Tibial nerve (tissue), 3 donors: ENCODE data around the gene PLEKHG4B.

Source experiments
- POLR2A ChIP-seq, 2 donors: fragments of 450-650 bp; IDR thresholded peaks; one replicate each; pipeline ENCODE4 v1.6.1; 2017; ENCODE audit warnings: antibody characterized with exemption in 2 of 2, mild to moderate bottlenecking in 2 of 2, moderate library complexity in 2 of 2
- TF ChIP-seq, protein P1 (sequence below), 5 experiments: fragments of 200-600 bp in 3 of 5; fragments of 450-650 bp in 2 of 5; sonication (generic) in 3 of 5; IDR thresholded peaks; one replicate each; pipeline ENCODE4 v1.5.1; 2016 to 2019; ENCODE audit warnings: antibody characterized with exemption in 5 of 5, mild to moderate bottlenecking in 3 of 5, moderate library complexity in 2 of 5

DNA sequence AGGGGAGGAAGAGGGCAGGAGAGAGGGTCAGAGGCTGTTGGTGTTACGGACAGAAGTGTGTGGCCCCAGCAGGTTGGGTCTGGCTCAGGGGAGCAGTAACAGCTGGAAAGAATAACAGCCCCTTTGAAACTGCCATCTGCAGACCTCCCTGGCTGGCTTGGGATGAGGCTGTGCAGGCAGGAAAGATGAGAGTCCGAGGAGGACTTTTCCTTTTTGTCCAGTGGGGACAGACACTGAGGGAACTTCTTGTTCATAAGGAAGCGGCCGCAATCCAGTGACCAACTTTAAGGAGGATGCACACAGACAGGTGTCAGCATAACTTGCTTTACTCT lies 14.8 kb upstream of the PLEKHG4B start:
- TF ChIP-seq, protein P1, sequence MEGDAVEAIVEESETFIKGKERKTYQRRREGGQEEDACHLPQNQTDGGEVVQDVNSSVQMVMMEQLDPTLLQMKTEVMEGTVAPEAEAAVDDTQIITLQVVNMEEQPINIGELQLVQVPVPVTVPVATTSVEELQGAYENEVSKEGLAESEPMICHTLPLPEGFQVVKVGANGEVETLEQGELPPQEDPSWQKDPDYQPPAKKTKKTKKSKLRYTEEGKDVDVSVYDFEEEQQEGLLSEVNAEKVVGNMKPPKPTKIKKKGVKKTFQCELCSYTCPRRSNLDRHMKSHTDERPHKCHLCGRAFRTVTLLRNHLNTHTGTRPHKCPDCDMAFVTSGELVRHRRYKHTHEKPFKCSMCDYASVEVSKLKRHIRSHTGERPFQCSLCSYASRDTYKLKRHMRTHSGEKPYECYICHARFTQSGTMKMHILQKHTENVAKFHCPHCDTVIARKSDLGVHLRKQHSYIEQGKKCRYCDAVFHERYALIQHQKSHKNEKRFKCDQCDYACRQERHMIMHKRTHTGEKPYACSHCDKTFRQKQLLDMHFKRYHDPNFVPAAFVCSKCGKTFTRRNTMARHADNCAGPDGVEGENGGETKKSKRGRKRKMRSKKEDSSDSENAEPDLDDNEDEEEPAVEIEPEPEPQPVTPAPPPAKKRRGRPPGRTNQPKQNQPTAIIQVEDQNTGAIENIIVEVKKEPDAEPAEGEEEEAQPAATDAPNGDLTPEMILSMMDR (IDR thresholded peaks at IDR 0.05) = no peak
- TF ChIP-seq POLR2A (IDR thresholded peaks at IDR 0.05) = no peak
